Stimulated activated CD4-positive, alpha-beta T cell treated with anti-CD3 and anti-CD28 coated beads, Interleukin-2, amount 100 ng/mL, for 24 hours (primary cell): Measurements from ENCODE around the gene SLC25A21.
"Not testable (repeated sequence)": the region's sequence is repeated elsewhere in the genome, so short reads cannot be mapped to it uniquely, and the experiment has no call there.

Experiments used
- DNase-seq, 2 donors: peaks; one replicate each; pipeline ENCODE4 v3.0.0-alpha.2; 2020

The SLC25A21 gene

DNA sequence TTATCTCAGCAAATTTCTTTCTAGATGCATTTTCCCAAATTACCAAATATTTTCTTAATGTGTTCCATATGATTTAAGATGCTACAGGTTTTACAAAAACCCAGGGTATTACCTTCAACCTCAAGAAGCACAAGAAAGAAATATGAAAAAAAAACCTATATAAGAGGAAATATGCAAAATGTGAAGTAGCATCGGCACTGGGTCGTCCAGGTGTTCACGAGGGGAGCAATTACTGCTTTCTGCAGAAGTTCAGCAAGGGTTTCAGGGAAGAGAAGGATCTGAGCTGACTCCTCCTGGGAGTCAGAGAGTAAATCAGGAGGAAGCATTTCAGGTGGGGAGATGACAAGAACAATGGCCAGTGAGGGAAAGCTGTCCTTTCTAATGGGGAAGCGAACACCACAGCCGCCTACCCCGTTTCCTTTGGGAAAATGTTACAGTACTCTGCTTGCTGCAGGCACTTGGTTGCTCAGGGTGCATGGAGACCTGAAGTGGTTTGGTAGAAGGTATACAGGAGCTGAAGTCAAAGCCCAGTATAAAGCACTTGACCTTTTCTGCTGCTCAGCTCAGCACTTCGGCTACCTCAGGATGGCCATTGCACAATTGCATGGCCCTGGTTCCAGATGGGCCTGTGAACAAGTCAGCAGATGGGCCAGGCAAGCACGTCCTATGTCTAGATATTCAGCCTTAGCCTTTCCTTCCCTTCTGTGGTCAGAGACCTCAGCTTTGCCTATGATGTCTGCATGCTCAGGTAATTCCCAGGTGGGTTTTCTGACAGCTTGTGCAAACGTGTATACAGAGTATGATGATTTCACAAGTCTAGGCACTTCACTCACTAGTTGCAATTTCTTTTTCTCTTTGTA is 355.1 kb downstream of the SLC25A21 start:
- no peak for DNase-seq

DNA sequence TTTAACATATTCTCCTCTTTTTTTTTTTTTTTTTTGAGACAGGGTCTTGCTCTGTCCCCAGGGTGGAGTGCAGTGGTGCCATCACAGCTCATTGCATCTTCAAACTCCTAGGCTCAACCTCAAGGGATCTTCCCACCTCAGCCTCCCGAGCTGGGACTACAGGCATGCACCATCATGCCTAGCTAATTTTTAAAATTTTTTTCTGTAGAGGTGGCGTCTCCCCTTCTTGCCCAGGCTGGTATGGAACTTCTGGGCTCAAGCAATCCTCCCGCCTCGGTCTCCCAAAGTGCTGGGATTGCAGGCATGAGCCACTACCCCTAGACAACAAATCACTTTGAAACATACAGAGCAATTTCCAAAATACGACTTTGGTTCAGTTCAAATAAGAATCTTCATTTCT is 355.9 kb downstream of the SLC25A21 start:
- no peak for DNase-seq

DNA sequence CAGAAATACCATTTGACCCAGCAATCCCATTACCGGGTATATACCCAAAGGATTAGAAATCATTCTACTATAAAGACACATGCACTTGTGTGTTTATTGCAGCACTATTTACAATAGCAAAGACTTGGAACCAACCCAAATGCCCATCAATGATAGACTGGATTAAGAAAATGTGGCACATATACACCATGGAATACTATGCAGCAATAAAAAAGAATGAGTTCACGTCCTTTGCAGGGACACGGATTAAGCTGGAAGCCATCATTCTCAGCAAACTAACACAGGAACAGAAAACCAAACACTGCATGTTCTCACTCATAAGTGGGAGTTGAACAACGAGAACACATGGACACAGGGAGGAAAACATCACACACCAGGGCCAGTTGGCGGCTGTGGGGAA is 357.6 kb downstream of the SLC25A21 start:
- not testable (repeated sequence) for DNase-seq

- DNase-seq = no peak
Measured at GRCh38 chr14:36810209-36810608, 362.2 kb downstream of the SLC25A21 start.

- no peak for DNase-seq
Measured at GRCh38 chr14:36807727-36808126, 364.7 kb downstream of the SLC25A21 start.

- no peak for DNase-seq
Measured at GRCh38 chr14:36805131-36805559, 367.3 kb downstream of the SLC25A21 start.

- no peak for DNase-seq
Measured at GRCh38 chr14:36797634-36798033, 374.8 kb downstream of the SLC25A21 start.

DNA sequence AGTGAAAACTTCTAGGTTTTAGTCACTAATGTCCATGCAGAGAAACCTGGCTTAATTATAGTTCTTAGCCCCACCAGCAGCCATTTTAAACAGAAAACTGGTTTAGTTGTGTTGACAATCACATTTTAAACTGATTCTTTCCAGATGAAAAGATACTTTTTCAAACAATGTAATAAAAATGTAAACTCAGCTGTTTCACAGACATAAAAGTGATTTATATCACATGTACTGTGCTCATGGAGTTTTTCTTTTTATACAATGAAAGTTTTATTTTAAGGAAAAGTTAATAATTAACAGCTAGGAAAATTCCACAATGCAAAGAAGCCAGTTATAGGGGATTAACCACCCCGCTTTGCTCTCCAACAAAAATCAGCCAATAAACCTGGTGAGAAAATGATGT is 381.0 kb downstream of the SLC25A21 start:
- DNase-seq = no peak

DNA sequence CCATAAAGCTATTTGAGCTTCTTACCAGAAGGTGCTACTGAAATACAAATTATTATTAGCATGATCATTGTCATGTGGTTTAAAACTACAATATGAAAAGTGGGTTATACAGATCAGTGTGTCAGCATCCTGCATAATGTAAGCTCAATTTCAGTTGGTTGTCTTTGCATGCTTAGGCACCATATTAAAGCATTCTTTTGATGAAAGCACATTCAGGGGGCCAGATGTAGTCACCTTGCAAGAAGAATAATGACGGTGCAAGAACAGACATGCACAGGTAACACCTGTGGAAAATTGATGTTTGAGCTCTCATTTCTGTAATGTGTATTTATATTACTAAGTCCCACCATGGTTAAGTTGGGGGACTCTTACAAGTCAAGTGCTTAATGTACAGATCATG is 386.9 kb downstream of the SLC25A21 start:
- no peak for DNase-seq

DNA sequence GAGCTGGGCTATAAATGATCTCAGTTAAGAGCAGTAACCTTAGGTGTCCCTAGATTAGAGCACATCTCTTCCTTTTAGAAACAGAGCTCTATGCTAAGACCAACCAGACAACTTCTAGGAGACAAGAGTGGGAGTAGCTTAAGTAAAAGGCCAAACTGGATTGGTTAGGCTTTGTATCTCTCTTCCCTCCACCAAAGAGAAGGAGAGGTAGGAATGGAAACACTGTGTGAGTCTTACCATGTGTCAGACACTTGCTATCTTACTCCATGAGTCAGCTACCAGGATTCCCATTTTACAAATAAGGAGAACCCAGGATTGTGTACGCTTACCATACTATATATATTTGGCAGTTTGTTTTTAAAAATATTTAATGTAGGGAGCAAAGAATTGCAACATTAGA is 387.9 kb downstream of the SLC25A21 start:
- DNase-seq = no peak

DNA sequence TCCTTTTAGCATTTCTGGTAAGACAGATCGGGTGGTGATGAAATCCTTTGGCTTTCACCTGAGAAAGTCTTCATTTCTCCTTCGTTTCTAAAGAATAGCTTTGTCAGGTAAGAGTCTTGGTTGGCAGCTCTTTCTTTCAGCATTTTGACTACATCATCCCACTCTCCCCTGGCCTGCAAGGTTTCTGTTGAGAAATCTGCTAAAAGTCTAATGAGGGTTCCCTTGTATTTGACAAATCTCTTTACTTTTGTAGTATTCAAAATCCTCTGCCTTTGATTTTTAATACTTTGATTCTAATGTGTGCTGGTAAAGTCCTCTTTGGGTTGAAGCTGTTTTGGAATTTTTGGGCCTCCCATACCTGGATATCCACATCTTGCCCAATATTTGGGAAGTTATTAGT is 390.5 kb downstream of the SLC25A21 start:
- DNase-seq = no peak

DNA sequence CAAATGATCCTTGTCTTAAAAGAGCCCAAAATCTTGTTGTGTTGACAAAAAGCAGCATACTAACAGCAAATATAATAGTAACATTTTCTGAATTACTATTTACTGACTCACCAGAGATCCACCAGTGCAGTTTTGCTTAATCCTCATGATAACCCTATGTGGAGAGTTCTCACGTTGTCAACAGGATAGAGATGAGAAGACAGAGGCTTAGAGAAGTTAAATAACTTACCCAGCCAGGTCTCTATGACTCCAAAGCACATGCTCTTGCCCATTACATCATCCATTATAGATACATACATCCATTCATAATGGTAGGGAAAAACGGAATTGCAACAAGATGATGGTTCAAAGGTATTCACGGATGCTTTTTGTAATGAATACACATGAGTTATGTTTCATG is 398.8 kb downstream of the SLC25A21 start:
- DNase-seq = no peak

- DNase-seq = no peak
Measured at GRCh38 chr14:36773136-36773540, 399.3 kb downstream of the SLC25A21 start.

DNA sequence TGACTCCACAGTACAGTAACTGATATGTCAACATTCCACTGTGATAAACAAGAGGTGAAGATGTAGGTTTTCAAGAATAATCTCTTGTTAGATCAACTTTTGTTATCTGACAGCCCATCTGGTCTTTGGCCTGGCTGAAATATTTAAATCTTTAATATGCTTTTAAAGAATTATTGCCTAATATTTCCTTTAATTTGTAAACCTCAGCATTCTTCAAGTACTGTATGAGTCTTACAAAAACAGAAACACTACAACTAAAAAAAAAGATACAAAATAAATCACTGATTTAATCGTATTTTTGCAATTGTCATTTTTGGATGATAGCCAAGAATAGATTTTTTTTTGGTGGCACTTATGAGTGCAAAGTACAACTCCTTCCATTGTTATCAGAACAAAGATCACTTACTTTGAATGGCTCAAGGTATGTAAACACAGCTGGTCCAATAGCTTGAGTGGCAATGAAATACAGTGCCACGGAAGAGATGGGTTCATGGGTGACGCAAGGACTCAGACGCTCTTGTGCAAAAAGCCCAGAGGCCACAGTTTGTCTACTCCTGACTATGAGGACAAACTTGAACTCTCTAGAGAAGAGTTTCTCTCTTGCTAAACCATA is 401.3 kb downstream of the SLC25A21 start:
- DNase-seq = no peak

GRCh38 chr14:36768638-36769337 is 403.6 kb downstream of the SLC25A21 start:
- no peak for DNase-seq

GRCh38 chr14:36767603-36768281 is 404.7 kb downstream of the SLC25A21 start:
- DNase-seq = no peak

DNA sequence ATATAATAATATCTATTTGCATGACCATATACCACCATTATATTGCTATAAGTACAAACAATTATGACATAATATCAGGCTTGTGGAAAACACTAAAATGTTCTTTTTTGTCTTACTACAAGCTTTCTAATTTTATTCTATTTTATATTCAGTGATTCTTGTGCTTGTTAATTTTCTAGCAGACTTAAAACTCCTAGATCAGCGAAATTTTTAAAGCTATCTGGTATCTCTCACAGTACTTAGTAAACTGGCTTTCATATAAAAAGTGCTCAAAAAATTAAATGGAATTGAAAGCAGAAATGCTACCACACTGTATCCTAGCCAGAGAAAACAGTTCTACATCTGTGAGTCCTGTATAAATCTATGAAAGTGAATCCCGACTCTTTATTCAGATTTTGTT is 405.4 kb downstream of the SLC25A21 start:
- DNase-seq = no peak

GRCh38 chr14:36757734-36758601 is 414.4 kb downstream of the SLC25A21 start:
- DNase-seq = no peak

- no peak for DNase-seq
Measured at GRCh38 chr14:36756226-36756625, 416.2 kb downstream of the SLC25A21 start.

DNA sequence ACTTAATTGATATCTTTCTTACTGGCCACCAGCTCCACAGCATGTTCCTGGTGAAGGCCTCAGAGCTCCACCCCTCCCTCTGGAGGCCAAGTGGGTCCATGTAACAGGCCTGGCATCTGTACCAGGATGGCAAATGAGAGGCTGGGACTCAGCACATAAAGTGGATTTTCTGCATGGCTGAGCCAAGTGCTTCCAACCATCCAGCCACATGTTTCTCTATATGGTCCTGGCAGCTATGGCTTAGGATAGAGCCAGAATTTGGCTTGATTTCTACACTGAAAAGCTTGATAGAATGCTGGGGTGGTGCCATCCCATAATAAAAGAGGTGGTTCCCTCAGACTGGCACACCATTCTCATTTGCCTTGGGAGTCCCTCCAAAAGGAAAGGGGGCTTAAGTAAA is 416.6 kb downstream of the SLC25A21 start:
- no peak for DNase-seq

DNA sequence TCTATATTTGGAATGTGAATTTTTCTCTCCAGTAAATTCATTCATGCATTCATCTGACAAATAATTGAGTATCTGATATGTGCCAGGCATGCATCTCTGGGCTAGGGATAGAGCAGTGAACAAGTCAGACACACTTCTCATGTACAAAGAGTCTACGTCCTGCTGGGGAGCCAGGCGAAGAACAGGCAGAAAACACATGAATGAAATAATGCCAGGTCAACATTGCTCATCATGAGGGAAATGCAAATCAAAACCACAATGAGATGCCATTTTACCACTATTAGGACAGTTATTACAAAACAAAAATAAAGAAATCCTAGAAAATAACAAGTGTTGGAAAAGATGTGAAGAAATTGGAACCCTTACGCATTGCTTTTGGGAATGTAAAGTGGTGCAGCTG is 420.5 kb downstream of the SLC25A21 start:
- DNase-seq = no peak

- no peak for DNase-seq
Measured at GRCh38 chr14:36751106-36751505, 421.3 kb downstream of the SLC25A21 start.
